Measurements from ENCODE around the gene DPP6.

DNA sequence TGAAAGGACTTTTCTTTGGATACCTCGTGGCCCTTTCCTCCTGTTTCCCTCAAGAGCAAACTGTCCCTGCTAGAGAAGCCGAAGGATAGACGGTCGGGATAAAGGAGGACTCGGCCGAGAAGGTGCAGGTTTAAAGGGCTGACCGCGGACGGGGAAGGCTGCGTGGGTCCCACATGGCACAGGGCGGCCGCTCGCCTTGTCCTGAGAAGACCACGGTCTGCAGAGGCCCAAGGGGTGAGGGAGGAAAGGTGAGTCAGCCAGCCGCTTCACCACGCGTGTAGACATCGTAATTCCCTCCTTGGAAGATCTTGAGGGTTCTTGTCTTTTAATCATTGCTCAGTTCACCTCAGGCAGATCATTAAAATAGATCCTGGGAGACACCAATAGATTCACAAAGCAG, 253.8 kb downstream of the DPP6 start:
- TF ChIP-seq NRF1 (conservative IDR thresholded peaks at IDR 0.05 in 1 of 2, IDR thresholded peaks at IDR 0.05 in 1 of 2) (no peak), DPF2 (IDR thresholded peaks at IDR 0.05) (no peak), MTF1 (CRISPR knock-in tag; IDR thresholded peaks at IDR 0.05; ENCODE audit: borderline replicate concordance) (no peak), KAT2B (IDR thresholded peaks at IDR 0.05; ENCODE audit: low read depth, low read length) (no peak), TRIM24 (IDR thresholded peaks at IDR 0.05) (no peak), JUN (IDR thresholded peaks at IDR 0.05; ENCODE audit: borderline replicate concordance, low read depth, low read length) (no peak), JUN (CRISPR knock-in tag; IDR thresholded peaks at IDR 0.05; ENCODE audit: borderline replicate concordance) (no peak)
- TF ChIP-seq, protein P1, sequence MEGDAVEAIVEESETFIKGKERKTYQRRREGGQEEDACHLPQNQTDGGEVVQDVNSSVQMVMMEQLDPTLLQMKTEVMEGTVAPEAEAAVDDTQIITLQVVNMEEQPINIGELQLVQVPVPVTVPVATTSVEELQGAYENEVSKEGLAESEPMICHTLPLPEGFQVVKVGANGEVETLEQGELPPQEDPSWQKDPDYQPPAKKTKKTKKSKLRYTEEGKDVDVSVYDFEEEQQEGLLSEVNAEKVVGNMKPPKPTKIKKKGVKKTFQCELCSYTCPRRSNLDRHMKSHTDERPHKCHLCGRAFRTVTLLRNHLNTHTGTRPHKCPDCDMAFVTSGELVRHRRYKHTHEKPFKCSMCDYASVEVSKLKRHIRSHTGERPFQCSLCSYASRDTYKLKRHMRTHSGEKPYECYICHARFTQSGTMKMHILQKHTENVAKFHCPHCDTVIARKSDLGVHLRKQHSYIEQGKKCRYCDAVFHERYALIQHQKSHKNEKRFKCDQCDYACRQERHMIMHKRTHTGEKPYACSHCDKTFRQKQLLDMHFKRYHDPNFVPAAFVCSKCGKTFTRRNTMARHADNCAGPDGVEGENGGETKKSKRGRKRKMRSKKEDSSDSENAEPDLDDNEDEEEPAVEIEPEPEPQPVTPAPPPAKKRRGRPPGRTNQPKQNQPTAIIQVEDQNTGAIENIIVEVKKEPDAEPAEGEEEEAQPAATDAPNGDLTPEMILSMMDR (IDR thresholded peaks at IDR 0.05 in 2 of 3, conservative IDR thresholded peaks at IDR 0.05 in 1 of 3; ENCODE audit: insufficient read depth in 2 of 3, low read depth in 1 of 3, low read length in 3 of 3): no peak
